ENCODE measurements around the gene ABCA2.

- TF ChIP-seq, protein P1, sequence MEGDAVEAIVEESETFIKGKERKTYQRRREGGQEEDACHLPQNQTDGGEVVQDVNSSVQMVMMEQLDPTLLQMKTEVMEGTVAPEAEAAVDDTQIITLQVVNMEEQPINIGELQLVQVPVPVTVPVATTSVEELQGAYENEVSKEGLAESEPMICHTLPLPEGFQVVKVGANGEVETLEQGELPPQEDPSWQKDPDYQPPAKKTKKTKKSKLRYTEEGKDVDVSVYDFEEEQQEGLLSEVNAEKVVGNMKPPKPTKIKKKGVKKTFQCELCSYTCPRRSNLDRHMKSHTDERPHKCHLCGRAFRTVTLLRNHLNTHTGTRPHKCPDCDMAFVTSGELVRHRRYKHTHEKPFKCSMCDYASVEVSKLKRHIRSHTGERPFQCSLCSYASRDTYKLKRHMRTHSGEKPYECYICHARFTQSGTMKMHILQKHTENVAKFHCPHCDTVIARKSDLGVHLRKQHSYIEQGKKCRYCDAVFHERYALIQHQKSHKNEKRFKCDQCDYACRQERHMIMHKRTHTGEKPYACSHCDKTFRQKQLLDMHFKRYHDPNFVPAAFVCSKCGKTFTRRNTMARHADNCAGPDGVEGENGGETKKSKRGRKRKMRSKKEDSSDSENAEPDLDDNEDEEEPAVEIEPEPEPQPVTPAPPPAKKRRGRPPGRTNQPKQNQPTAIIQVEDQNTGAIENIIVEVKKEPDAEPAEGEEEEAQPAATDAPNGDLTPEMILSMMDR (IDR thresholded peaks at IDR 0.05) = no peak
- TF ChIP-seq POLR2AphosphoS5 (IDR thresholded peaks at IDR 0.05) = no peak
- TF ChIP-seq POLR2A (IDR thresholded peaks at IDR 0.05) = no peak
These were observed 44.9 kb downstream of the ABCA2 start for GRCh38 chr9:136983167-136983566.

All from breast epithelium (tissue), 3 donors.